CD14-positive monocyte (primary cell): ENCODE results near the gene COMP. TPM values are rescaled to one million over a fixed set of nuclear protein-coding genes. Genes with fewer than 3 reads are reported as not detected.
A peak's percentile ranks its signal among the peaks of the same experiment; 100 is the strongest.

Experiments
- DNase-seq, 3 donors: peaks; one replicate each; pipeline ENCODE4 v3.0.0-alpha.2; 2011 to 2022
- H2AFZ ChIP-seq: 2 replicates; pipeline ENCODE4 v1.6.0; 2012; ENCODE audit warnings: mild to moderate bottlenecking, low read depth, low read length, inconsistent platforms; ENCODE audit not compliant: insufficient read depth, poor library complexity, severe bottlenecking
- H3K27ac ChIP-seq, 2 donors: 1 replicate in 1 of 2; 2 replicates in 1 of 2; pipeline ENCODE4 v1.5.1; 2012 to 2013; ENCODE audit warnings: low read length in 2 of 2, control low read depth in 1 of 2, inconsistent platforms in 1 of 2, low read depth in 1 of 2, mild to moderate bottlenecking in 1 of 2
- H3K27me3 ChIP-seq, 2 donors: one replicate each; pipeline versions ENCODE4 v1.6.0 to v1.6.1; 2011 to 2013; ENCODE audit warnings: low read length in 2 of 2; ENCODE audit not compliant: control insufficient read depth in 2 of 2, insufficient read depth in 2 of 2
- H3K36me3 ChIP-seq, 2 donors: replicated peaks in 1 of 2; 1 replicate in 1 of 2; 2 replicates in 1 of 2; pipeline versions ENCODE4 v1.5.1 to v1.6.1; 2012 to 2013; ENCODE audit warnings: low read length in 2 of 2, control low read depth in 1 of 2, inconsistent platforms in 1 of 2, mild to moderate bottlenecking in 1 of 2; ENCODE audit not compliant: insufficient read depth in 2 of 2, control insufficient read depth in 1 of 2
- H3K4me1 ChIP-seq, 2 donors: 1 replicate in 1 of 2; 2 replicates in 1 of 2; pipeline versions ENCODE4 v1.5.1 to v1.6.1; 2012 to 2013; ENCODE audit warnings: low read length in 2 of 2, control low read depth in 1 of 2, inconsistent platforms in 1 of 2, mild to moderate bottlenecking in 1 of 2, moderate library complexity in 1 of 2; ENCODE audit not compliant: insufficient read depth in 2 of 2, control insufficient read depth in 1 of 2
- H3K4me2 ChIP-seq: replicated peaks from 2 replicates; pipeline ENCODE3; 2012; ENCODE audit warnings: low read length, moderate library complexity, mild to moderate bottlenecking; ENCODE audit not compliant: poor library complexity, severe bottlenecking; ENCODE audit errors: extremely low read depth
- H3K4me3 ChIP-seq, 3 experiments: fragments of 200-600 bp in 1 of 3; sonication (generic) in 1 of 3; replicated peaks in 1 of 3; 1 replicate in 2 of 3; 2 replicates in 1 of 3; pipeline ENCODE4 v1.5.1; 2011 to 2013; ENCODE audit warnings: low read length in 3 of 3, mild to moderate bottlenecking in 3 of 3, control low read depth in 2 of 3, low read depth in 2 of 3, inconsistent platforms in 1 of 3, moderate library complexity in 1 of 3
- H3K79me2 ChIP-seq: 2 replicates; pipeline ENCODE4 v1.6.0; 2012; ENCODE audit warnings: mild to moderate bottlenecking, control low read depth, inconsistent platforms, low read length, moderate library complexity; ENCODE audit not compliant: insufficient read depth
- H3K9ac ChIP-seq: 2 replicates; pipeline ENCODE4 v1.6.0; 2017; ENCODE audit warnings: low read length, mild to moderate bottlenecking; ENCODE audit not compliant: insufficient read depth, poor library complexity, severe bottlenecking
- H3K9me3 ChIP-seq, 2 donors: replicated peaks in 1 of 2; 1 replicate in 1 of 2; 2 replicates in 1 of 2; pipeline versions ENCODE4 v1.5.1 to v1.6.1; 2012 to 2013; ENCODE audit warnings: low read length in 2 of 2, control low read depth in 1 of 2; ENCODE audit not compliant: control insufficient read depth in 1 of 2, insufficient read depth in 1 of 2
- H4K20me1 ChIP-seq: 2 replicates; pipeline ENCODE4 v1.6.0; 2012; ENCODE audit warnings: mild to moderate bottlenecking, low read length, control low read depth, moderate library complexity; ENCODE audit not compliant: insufficient read depth
- H3K27ac Mint-ChIP-seq, 7 donors: one replicate each; pipeline ENCODE4 v1.8.0; 2020; ENCODE audit warnings: mild to moderate bottlenecking in 7 of 7, mixed read lengths in 7 of 7, moderate library complexity in 6 of 7, inconsistent platforms in 2 of 7
- H3K27me3 Mint-ChIP-seq, 3 donors: one replicate each; pipeline ENCODE4 v1.8.0; 2021 to 2022; ENCODE audit warnings: low read depth in 3 of 3, mild to moderate bottlenecking in 3 of 3, mixed read lengths in 3 of 3, moderate library complexity in 3 of 3, inconsistent platforms in 1 of 3
- H3K36me3 Mint-ChIP-seq, 2 donors: one replicate each; pipeline ENCODE4 v1.8.0; 2020; ENCODE audit warnings: mixed read lengths in 2 of 2, inconsistent platforms in 1 of 2, mild to moderate bottlenecking in 1 of 2
- H3K4me1 Mint-ChIP-seq: one replicate; pipeline ENCODE4 v1.8.0; 2020; ENCODE audit warnings: mild to moderate bottlenecking, mixed read lengths
- H3K4me3 Mint-ChIP-seq, 2 donors: one replicate each; pipeline ENCODE4 v1.8.0; 2020; ENCODE audit warnings: mild to moderate bottlenecking in 2 of 2, mixed read lengths in 2 of 2, moderate library complexity in 1 of 2
- H3K9me3 Mint-ChIP-seq, 7 donors: one replicate each; pipeline ENCODE4 v1.8.0; 2020 to 2022; ENCODE audit warnings: mixed read lengths in 7 of 7, mild to moderate bottlenecking in 6 of 7, moderate library complexity in 6 of 7, inconsistent platforms in 2 of 7
- WGBS: methylation state at CpG from one replicate; pipeline ENCODE4 v1.1.5; 2013; ENCODE audit warnings: missing lambda C conversion rate; ENCODE audit not compliant: insufficient coverage; 5-methylcytosine and 5-hydroxymethylcytosine counted together
- intact Hi-C, 2 donors: fragments of 100-400 bp; cut with micrococcal nuclease; formaldehyde crosslinking; loops; one replicate each; pipeline versions ENCODE4 v1.15.0 to v1.15.1; 2023
- polyA plus RNA-seq, 3 donors: library from polyadenylated mRNA; depleted of rRNA in 1 of 3; unstranded in 2 of 3; stranded (reverse) in 1 of 3; fragments of 300-500 nt in 2 of 3; fragments of >200 nt in 1 of 3; fragmentation: Illumina TruSeq in 2 of 3; gene quantifications; 1 replicate in 2 of 3; 2 replicates in 1 of 3; pipeline ENCODE4 v1.2.3, GENCODE V29; 2012 to 2021
- TF ChIP-seq, protein P1 (sequence below): fragments of 200-600 bp; IDR thresholded peaks from one replicate; pipeline ENCODE4 v1.8.0; 2022; ENCODE audit warnings: antibody characterized with exemption, mild to moderate bottlenecking

COMP gene
- polyA plus RNA-seq, 3 donors = not detected

DNA sequence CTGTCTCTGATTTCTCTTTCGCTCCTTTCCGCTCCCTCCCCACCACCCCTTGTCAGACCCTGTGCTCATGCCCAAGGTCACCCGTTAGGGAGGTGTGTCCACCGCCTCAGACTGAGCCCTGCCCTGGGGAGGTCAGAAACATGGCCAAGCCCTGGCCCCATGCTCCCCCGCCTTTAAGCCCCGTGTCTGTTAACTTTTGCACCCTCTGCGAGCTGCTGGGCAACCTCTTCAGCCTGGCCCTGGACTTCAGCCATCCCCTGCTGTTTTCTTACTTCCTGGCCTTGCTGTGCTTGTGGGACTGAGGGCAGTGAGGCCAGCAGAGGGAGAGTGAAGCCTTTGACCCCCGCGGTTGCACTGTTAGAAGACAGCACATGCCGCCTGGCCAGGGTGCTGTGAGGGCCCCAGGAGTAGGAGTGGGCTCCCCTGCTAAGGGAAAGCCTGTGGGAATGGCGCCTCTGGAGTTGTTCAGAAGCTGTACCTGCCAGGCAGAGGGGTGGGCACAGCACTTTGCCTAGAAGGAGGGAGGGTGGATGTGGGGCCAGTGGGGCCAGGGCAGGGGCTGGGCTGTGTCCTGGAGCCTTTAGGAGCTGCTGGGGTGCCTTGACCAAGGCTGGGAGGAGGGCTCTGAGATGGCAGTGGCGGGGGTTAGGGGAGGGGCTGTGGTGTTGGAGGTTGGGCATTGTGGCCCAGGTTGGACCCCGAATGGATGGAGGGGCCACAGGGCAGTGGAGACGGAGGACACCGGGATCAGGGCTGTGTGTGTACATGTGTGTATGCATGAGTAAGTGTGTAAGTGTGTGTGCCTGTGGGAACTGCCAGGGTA lies 48.6 kb upstream of the COMP start:
- H3K9me3 ChIP-seq = no peaks in the 10 kb centered on the region
- H3K27me3 ChIP-seq = no peaks in the 10 kb centered on the region
- peaks cover 17 to 62% of the 10 kb centered on the region in 2 donors for H3K36me3 ChIP-seq
- H3K4me3 ChIP-seq = no peak overlapping the region
- Mint-ChIP-seq H3K27ac (peak overlapping the region in 5 of 7 donors; percentile 24 to 66 (median 53)), H3K9me3 (peaks cover 0 to 2% (median 0%) of the 10 kb centered on the region in 7 donors), H3K4me3 (no peak overlapping the region), H3K36me3 (peaks cover 27 to 65% of the 10 kb centered on the region in 2 donors), H3K4me1 (peaks cover 67% of the 10 kb centered on the region), H3K27me3 (peaks cover 0 to 4% (median 0%) of the 10 kb centered on the region in 3 donors)
- H4K20me1 ChIP-seq = peaks cover 100% of the 10 kb centered on the region
- DNase-seq = peak in 1 of 3 donors; percentile 2
- H2AFZ ChIP-seq = no peak overlapping the region
- 92% methylated on average over 13 of the region's 15 CpGs for WGBS
- H3K4me1 ChIP-seq = peaks cover 0 to 18% of the 10 kb centered on the region in 2 donors
- intact Hi-C loops = loop anchor here in 1 of 2 donors (10.0 kb wide), 1 partner anchor 135 kb away; no protein-coding TSS in a partner anchor
- TF ChIP-seq, protein P1, sequence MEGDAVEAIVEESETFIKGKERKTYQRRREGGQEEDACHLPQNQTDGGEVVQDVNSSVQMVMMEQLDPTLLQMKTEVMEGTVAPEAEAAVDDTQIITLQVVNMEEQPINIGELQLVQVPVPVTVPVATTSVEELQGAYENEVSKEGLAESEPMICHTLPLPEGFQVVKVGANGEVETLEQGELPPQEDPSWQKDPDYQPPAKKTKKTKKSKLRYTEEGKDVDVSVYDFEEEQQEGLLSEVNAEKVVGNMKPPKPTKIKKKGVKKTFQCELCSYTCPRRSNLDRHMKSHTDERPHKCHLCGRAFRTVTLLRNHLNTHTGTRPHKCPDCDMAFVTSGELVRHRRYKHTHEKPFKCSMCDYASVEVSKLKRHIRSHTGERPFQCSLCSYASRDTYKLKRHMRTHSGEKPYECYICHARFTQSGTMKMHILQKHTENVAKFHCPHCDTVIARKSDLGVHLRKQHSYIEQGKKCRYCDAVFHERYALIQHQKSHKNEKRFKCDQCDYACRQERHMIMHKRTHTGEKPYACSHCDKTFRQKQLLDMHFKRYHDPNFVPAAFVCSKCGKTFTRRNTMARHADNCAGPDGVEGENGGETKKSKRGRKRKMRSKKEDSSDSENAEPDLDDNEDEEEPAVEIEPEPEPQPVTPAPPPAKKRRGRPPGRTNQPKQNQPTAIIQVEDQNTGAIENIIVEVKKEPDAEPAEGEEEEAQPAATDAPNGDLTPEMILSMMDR = no peak
- H3K4me2 ChIP-seq = no peak overlapping the region
- peak overlapping the region; percentile 21 for H3K9ac ChIP-seq
- peaks cover 100% of the 10 kb centered on the region for H3K79me2 ChIP-seq
- peak overlapping the region in 1 of 2 donors; percentile 42 for H3K27ac ChIP-seq

DNA sequence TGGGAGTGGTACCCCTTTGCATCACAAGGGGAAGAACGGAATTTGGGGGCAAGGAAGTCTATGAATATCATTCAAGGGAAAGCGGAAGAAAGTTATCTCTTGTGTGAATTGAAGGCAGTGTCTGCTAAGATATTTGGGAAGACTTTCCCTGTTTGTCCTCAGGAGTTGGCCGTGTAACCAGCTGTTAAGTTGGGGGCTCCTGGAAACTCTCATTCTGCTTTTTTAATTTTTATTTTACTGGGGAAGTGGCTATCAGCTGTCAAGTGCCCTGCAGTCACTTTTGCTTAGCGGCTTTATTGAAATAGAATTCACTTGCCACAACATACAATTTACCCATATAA lies 43.5 kb upstream of the COMP start:
- H3K4me1 ChIP-seq = peaks cover 24 to 41% of the 10 kb centered on the region in 2 donors
- TF ChIP-seq, protein P1 = no peak
- no peaks in the 10 kb centered on the region for H3K9me3 Mint-ChIP-seq
- H3K27ac Mint-ChIP-seq = peak overlapping the region in 2 of 7 donors; percentile 4 to 46
- H4K20me1 ChIP-seq = peaks cover 73% of the 10 kb centered on the region
- peaks cover 17 to 54% of the 10 kb centered on the region in 2 donors for H3K36me3 ChIP-seq
- no peak for DNase-seq
- peaks cover 5 to 8% (median 6%) of the 10 kb centered on the region in 3 donors for H3K27me3 Mint-ChIP-seq
- intact Hi-C loops = no loop called here
- WGBS = 73% methylated on average over 3 of the region's 4 CpGs
- peak overlapping the region in 1 of 2 donors; percentile 28 for H3K4me3 Mint-ChIP-seq
- H3K36me3 Mint-ChIP-seq = peaks cover 29 to 49% of the 10 kb centered on the region in 2 donors
- peaks cover 61% of the 10 kb centered on the region for H3K4me1 Mint-ChIP-seq
- peak overlapping the region in 1 of 2 donors; percentile 79 for H3K27ac ChIP-seq
- no peaks in the 10 kb centered on the region for H3K27me3 ChIP-seq
- peak overlapping the region in 1 of 3 experiments; percentile 90 for H3K4me3 ChIP-seq
- H2AFZ ChIP-seq = no peak overlapping the region
- peaks cover 83% of the 10 kb centered on the region for H3K79me2 ChIP-seq
- H3K9me3 ChIP-seq = no peaks in the 10 kb centered on the region
- peak overlapping the region; percentile 83 for H3K4me2 ChIP-seq
- H3K9ac ChIP-seq = peak overlapping the region; percentile 89
